Astrocyte of the cerebellum (primary cell): ENCODE results near the gene MGAT5.

ENCODE experiments used
- DNase-seq: peaks from one replicate; pipeline ENCODE4 v3.0.0-alpha.2; 2011; ENCODE audit warnings: low read depth
- H3K4me3 ChIP-seq: 2 replicates; pipeline ENCODE4 v1.5.1; 2011; ENCODE audit warnings: mild to moderate bottlenecking, low read depth, low read length, moderate library complexity
- CTCF ChIP-seq: IDR thresholded peaks from 2 replicates; pipeline ENCODE4 v1.5.1; 2012; ENCODE audit warnings: low read length, low read depth, moderate library complexity, mild to moderate bottlenecking; ENCODE audit errors: missing control alignments
- in situ Hi-C: cut with HindIII; loops from 2 replicates; pipeline ENCODE4 v1.10.0; 2017; ENCODE audit warnings: low sequenced_read_pairs

MGAT5 gene

GRCh38 chr2:134405611-134406081 is 151.8 kb downstream of the MGAT5 start:
- in situ Hi-C loops: no loop called here
- TF ChIP-seq CTCF: no peak
- peak; percentile 22 for DNase-seq
- no peak overlapping the region for H3K4me3 ChIP-seq

- DNase-seq: no peak
- in situ Hi-C loops: no loop called here
- TF ChIP-seq CTCF: no peak
- no peak overlapping the region for H3K4me3 ChIP-seq
These were observed 152.4 kb downstream of the MGAT5 start for GRCh38 chr2:134406311-134406710.

GRCh38 chr2:134406736-134407135 is 152.9 kb downstream of the MGAT5 start:
- in situ Hi-C loops: no loop called here
- TF ChIP-seq CTCF: no peak
- DNase-seq: no peak
- no peak overlapping the region for H3K4me3 ChIP-seq

- in situ Hi-C loops: no loop called here
- DNase-seq: no peak
- no peak overlapping the region for H3K4me3 ChIP-seq
- no peak for TF ChIP-seq CTCF
These were observed 153.4 kb downstream of the MGAT5 start for GRCh38 chr2:134407154-134407890.

- DNase-seq: no peak
- in situ Hi-C loops: no loop called here
- H3K4me3 ChIP-seq: no peak overlapping the region
- no peak for TF ChIP-seq CTCF
These were observed 154.5 kb downstream of the MGAT5 start for GRCh38 chr2:134408386-134408785.

GRCh38 chr2:134408791-134409190 is 154.9 kb downstream of the MGAT5 start:
- in situ Hi-C loops: no loop called here
- DNase-seq: no peak
- no peak overlapping the region for H3K4me3 ChIP-seq
- TF ChIP-seq CTCF: no peak
